SIG-M5 treated with dmso at 0.1 percent for 504 hours (cell line): ENCODE results near the gene KREMEN1.

ENCODE experiments used
- DNase-seq: peaks from one replicate; lab custom pipeline; 2025; ENCODE audit not compliant: unreplicated experiment; lab: John Stamatoyannopoulos, UW

The KREMEN1 gene

DNA sequence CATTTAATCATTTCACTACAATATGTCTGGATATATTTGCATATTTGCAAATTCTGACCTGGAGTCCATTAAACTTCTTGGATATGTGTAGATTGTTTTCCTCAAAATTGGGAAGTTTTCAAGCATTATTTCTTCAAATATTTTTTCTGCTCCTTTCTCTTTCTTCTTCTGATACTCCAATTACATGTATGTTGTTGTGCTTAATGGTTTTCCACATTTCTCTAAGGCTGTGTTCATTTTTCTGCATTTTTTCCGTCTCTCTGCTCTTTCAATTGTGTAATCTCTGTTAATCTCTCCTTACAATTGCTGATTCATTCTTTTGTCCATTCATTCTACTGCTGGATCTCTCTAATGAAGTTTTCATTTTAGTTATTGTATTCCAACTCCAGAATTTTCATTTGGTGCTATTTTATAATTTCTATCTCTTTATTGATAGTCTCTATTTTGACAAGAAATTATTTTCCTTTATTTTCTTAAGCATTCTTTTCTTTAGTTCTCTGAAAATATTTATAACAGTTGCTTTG, 102.5 kb downstream of the KREMEN1 start:
- no peak for DNase-seq

DNA sequence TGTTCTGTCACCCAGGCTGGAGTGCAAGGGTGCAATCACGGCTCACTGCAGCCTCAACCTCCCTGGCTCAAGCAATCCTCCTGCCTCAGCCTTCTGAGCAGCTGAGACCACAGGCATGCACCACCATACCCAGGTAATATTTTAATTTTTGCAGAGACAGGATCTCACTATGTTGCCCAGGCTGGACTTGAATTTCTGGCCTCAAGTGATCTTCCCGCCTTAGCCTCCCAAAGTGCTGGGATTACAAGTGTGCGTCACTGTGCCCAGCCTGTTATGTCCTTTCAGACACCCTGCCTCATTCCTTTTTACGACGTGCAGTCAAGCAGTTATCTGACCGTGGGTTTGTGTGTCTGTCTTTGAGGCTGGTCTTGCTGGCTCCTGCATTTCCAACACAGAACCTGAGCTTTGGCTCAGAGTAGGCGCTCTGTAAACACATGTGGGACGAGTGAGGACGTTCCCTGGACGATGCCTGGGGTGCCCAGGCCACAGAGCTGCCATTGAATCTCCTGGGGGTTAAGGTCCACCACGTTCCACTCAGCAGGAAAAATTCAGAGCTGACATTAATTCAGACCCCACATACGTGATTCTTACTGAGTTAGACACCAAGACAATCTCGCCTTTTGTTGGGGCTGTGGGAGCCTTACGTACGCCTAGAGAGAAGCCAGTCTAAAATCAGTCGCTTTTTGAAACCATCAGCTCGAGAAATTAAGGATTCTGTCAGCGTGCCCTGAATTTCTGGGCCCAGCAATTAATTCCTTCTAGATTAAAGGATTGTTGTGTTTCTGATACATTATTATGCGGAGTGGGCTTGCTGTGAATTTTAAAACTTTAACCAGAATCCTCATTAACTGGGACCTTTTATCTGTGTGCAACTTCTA, 111.4 kb downstream of the KREMEN1 start:
- DNase-seq = no peak

GRCh38 chr22:29184849-29185490, 112.1 kb downstream of the KREMEN1 start:
- DNase-seq = no peak

GRCh38 chr22:29186302-29186701, 113.5 kb downstream of the KREMEN1 start:
- DNase-seq = no peak

GRCh38 chr22:29187831-29188230, 115.0 kb downstream of the KREMEN1 start:
- DNase-seq = no peak

DNA sequence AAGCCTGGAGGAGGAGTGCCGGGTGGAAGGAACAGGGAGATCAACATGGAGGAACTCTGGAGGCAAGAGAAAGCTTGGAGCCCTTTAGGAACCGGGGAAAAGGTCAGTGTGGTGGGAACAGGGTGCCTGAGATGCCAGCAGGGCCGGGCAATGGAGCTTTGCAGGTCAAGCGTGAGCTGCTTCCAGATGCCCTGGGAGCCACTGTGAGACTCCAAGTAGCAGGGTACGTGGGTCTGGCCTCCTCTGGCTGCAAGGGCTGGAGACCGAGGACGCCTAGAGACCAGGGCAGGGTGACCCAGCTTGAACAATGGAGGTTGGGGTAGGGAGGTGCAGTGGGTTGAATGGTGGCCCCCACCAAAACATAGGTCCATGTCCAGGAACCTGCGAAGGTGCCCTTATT, 117.2 kb downstream of the KREMEN1 start:
- no peak for DNase-seq

- DNase-seq = no peak
Measured at GRCh38 chr22:29190918-29191317, 118.1 kb downstream of the KREMEN1 start.

DNA sequence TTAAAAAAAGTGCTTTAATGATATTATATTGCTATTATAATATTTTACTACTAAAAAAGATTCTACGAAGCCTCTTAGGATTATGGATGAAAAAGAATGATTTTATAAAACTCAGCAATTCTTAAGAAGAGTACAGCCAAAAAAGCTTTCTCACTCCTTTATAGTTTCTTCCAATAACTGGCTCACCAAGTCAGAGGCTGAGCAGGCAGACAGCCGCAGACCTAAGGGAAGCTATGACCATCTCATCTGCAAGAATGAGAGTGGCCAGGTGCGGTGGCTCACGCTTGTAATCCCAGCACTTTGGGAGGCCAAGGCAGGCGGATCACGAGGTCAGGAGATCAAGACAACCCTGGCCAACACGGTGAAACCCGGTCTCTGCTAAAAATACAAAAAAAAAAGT, 120.2 kb downstream of the KREMEN1 start:
- DNase-seq = no peak

GRCh38 chr22:29194184-29194583, 121.3 kb downstream of the KREMEN1 start:
- DNase-seq = no peak

GRCh38 chr22:29195118-29195963, 122.5 kb downstream of the KREMEN1 start:
- no peak for DNase-seq

DNA sequence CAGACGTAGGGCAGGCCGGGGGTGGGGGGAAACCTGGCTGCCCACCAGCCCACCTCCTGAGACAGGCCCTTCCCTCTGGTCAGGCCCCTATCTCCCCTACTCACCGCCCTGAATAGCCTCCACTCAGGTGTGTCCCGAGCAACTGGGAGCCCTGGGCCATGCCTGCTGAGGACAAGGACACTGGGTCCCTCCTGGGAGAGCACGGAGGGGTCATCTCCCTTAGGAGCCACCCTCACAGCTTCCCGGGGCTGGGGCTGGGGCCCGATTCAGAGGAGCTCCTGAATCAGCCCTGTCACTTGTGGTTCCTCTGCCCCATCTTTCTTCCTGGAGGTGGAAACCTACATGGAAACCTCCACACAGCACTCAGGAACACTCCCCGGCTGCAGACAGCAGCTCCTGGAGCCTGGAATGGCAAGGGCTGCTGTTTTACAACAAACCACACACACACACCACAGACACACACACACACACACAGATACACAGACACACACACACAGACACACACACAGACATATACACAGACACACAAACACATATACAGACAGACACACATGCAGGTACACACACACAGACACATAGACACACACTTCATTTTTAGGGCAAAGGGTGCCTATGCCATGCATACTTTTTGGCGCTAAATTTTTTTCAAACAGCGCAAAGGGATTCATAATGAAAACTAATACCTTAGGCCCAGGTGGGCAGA, 123.3 kb downstream of the KREMEN1 start:
- no peak for DNase-seq

DNA sequence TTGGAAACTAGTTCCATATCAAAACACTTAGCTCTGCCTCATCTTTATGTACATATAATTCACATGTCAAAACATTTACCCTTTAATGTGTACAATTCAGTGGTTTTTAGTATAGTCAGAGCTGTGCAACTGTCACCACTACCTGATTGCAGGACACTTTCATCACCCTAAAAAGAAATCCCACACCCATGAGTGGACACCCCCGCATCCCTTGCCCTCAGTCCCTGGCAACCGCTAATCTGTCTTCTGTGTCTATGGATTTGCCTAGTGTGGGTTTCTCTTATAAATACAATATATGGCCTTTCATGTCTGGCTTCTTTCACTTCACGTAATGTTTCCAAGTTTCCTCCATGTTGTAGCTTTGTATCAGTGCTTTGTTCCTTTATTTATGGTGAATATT, 124.3 kb downstream of the KREMEN1 start:
- no peak for DNase-seq

- DNase-seq = no peak
Measured at GRCh38 chr22:29198240-29198639, 125.4 kb downstream of the KREMEN1 start.

- no peak for DNase-seq
Measured at GRCh38 chr22:29199702-29200400, 127.0 kb downstream of the KREMEN1 start.

- no peak for DNase-seq
Measured at GRCh38 chr22:29200901-29201300, 128.1 kb downstream of the KREMEN1 start.

DNA sequence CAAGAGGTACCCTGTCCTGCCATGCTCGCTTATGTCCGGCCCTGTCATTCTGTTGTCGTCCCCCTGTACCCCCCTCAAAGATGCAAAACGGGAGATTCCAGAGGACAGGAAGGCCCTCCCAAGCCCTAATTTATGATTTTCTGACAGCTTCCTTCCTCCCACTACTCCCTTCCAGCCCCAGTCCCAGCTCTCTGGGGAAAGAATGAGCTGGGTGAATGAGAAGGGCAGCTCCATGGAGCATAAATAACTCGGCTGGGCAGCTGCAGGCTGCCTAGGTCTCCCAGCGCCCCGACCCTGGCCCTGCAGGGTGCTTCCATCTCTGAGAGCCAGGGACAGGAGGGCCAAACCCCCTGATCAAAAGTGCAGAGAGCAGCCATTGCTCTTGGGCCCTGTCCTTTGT, 128.9 kb downstream of the KREMEN1 start:
- DNase-seq = no peak

DNA sequence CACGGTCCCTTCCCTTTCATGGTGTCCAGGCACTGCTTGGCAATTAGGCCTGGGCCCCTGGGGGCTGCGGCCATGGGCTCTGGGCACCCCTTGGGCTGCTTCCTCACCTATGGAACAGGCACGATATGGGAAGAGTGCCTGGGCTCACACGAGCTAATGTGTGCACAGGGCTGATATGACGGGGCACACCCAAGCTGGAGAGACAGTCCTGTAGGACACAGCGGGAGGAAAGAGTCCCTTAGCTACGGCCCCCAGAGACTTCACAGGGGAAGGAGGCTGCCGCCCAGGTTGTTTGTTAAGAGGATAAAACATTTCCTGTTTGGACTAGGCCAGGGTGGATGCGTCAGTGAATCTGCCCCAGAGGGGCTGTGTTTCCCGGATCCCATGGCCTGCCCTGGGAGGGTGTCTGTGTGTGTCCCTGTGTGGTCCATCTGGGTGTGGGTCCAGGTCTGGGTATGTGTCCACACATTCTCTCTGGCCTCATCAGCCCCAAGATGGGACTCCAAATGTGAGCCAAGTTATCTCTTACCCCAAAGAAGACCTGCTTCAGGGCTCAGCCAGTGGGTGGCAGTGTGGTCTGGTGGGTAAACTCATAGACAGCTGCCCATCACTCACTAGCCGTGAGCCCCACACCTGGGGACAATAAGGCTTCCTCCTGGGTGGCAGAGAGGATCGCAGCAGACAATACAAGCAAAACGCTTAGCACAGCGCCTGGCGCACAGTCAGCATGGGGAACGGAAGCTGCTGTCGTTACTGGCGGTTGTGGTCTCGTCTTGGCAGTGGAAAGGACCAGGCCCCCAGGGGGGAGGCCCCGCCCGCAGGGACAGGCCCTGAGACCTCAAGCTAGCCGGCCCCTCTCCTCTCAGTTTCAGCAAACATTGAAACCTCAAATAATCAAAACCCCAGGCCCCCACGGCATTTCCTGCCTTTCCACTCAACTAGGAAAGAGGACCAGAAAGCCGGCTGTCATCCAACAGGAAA, 129.7 kb downstream of the KREMEN1 start:
- DNase-seq = peak; percentile 61

- no peak for DNase-seq
Measured at GRCh38 chr22:29203488-29204454, 130.9 kb downstream of the KREMEN1 start.
